ENCODE measurements around the gene NRCAM. TPM values are rescaled to one million over a fixed set of nuclear protein-coding genes. Genes with fewer than 3 reads are reported as not detected.

The NRCAM gene
- total RNA-seq, 1 experiment from 2014 or later, result 45.7 TPM

DNA sequence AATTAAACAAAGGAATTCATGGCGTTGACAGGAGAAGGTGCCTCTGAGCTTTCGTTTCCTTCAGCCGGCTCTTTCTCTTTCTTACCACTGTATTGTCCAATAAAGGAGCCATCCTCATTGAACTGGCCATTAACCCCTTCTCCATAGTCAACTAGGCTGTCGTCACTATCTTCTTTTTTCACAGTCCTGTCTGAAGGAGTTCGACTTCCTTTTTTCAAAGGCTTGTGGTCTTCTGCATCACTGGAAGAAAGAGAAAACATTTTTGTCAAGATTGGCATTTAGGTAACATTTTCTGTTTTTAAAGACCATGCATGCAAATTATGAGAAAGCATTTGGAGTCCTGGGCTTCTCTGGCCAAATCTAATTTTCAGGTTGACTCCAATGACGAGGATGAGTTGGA is 306.3 kb downstream of the NRCAM start:
- no peaks in the 10 kb centered on the region for H3K9me3 ChIP-seq (ENCODE audit: low read depth, low read length, poor library complexity, severe bottlenecking)
- no peaks in the 10 kb centered on the region for H3K27me3 ChIP-seq (replicated peaks; ENCODE audit: insufficient read depth, low read depth, low read length, poor library complexity)
- H3K36me3 ChIP-seq (ENCODE audit: insufficient read depth, low read length, poor library complexity, severe bottlenecking), result no peaks in the 10 kb centered on the region
- ChIA-PET CTCF (no interaction called here), POLR2A (ENCODE audit: low non-redundant PET) (no interaction called here)
- DNase-seq (ENCODE audit: low spot score), result no peak
- intact Hi-C loops (cut with micrococcal nuclease; ENCODE audit: unreplicated experiment), result loop anchor here (5.0 to 10.0 kb wide), 3 partner anchors 38 to 405 kb away; partner anchors contain the start of gene CBLL1
- H3K4me3 ChIP-seq (ENCODE audit: low read depth, low read length, poor library complexity, severe bottlenecking), result no peak overlapping the region
- TF ChIP-seq EZH2 (IDR thresholded peaks at IDR 0.05; ENCODE audit: borderline replicate concordance, low read depth, low read length, poor library complexity, severe bottlenecking), result no peak
- TF ChIP-seq, protein P1, sequence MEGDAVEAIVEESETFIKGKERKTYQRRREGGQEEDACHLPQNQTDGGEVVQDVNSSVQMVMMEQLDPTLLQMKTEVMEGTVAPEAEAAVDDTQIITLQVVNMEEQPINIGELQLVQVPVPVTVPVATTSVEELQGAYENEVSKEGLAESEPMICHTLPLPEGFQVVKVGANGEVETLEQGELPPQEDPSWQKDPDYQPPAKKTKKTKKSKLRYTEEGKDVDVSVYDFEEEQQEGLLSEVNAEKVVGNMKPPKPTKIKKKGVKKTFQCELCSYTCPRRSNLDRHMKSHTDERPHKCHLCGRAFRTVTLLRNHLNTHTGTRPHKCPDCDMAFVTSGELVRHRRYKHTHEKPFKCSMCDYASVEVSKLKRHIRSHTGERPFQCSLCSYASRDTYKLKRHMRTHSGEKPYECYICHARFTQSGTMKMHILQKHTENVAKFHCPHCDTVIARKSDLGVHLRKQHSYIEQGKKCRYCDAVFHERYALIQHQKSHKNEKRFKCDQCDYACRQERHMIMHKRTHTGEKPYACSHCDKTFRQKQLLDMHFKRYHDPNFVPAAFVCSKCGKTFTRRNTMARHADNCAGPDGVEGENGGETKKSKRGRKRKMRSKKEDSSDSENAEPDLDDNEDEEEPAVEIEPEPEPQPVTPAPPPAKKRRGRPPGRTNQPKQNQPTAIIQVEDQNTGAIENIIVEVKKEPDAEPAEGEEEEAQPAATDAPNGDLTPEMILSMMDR (conservative IDR thresholded peaks at IDR 0.05; ENCODE audit: low read depth, low read length), result no peak
- no peak overlapping the region for H3K27ac ChIP-seq (ENCODE audit: low read depth, low read length, poor library complexity, severe bottlenecking)
- H3K4me1 ChIP-seq (ENCODE audit: insufficient read depth, low read length, poor library complexity, severe bottlenecking), result no peaks in the 10 kb centered on the region
- BruUV-seq (replicated peaks), result no TSS peak

GRCh38 chr7:108149119-108149518 is 307.1 kb downstream of the NRCAM start:
- Histone ChIP-seq H3K27me3 (replicated peaks; ENCODE audit: insufficient read depth, low read depth, low read length, poor library complexity) (no peaks in the 10 kb centered on the region), H3K9me3 (ENCODE audit: low read depth, low read length, poor library complexity, severe bottlenecking) (no peaks in the 10 kb centered on the region), H3K27ac (ENCODE audit: low read depth, low read length, poor library complexity, severe bottlenecking) (no peak overlapping the region), H3K36me3 (ENCODE audit: insufficient read depth, low read length, poor library complexity, severe bottlenecking) (no peaks in the 10 kb centered on the region), H3K4me3 (ENCODE audit: low read depth, low read length, poor library complexity, severe bottlenecking) (no peak overlapping the region), H3K4me1 (ENCODE audit: insufficient read depth, low read length, poor library complexity, severe bottlenecking) (no peaks in the 10 kb centered on the region)
- ChIA-PET POLR2A (ENCODE audit: low non-redundant PET) (no interaction called here), CTCF (no interaction called here)
- TF ChIP-seq, protein P1 (conservative IDR thresholded peaks at IDR 0.05; ENCODE audit: low read depth, low read length), result no peak
- TF ChIP-seq EZH2 (IDR thresholded peaks at IDR 0.05; ENCODE audit: borderline replicate concordance, low read depth, low read length, poor library complexity, severe bottlenecking), result no peak
- no peak for DNase-seq (ENCODE audit: low spot score)
- no TSS peak for BruUV-seq (replicated peaks)
- intact Hi-C loops (cut with micrococcal nuclease; ENCODE audit: unreplicated experiment), result loop anchor here (5.0 to 10.0 kb wide), 3 partner anchors 37 to 404 kb away; partner anchors contain the start of gene CBLL1

- TF ChIP-seq EZH2 (IDR thresholded peaks at IDR 0.05; ENCODE audit: borderline replicate concordance, low read depth, low read length, poor library complexity, severe bottlenecking), result no peak
- TF ChIP-seq, protein P1 (conservative IDR thresholded peaks at IDR 0.05; ENCODE audit: low read depth, low read length), result no peak
- Histone ChIP-seq H3K27me3 (replicated peaks; ENCODE audit: insufficient read depth, low read depth, low read length, poor library complexity) (no peaks in the 10 kb centered on the region), H3K36me3 (ENCODE audit: insufficient read depth, low read length, poor library complexity, severe bottlenecking) (no peaks in the 10 kb centered on the region), H3K4me1 (ENCODE audit: insufficient read depth, low read length, poor library complexity, severe bottlenecking) (no peaks in the 10 kb centered on the region), H3K4me3 (ENCODE audit: low read depth, low read length, poor library complexity, severe bottlenecking) (no peak overlapping the region), H3K27ac (ENCODE audit: low read depth, low read length, poor library complexity, severe bottlenecking) (no peak overlapping the region), H3K9me3 (ENCODE audit: low read depth, low read length, poor library complexity, severe bottlenecking) (no peaks in the 10 kb centered on the region)
- POLR2A ChIA-PET (ENCODE audit: low non-redundant PET), result no interaction called here
- CTCF ChIA-PET, result interaction anchor here (0.6 kb wide), 1 partner anchor 38 kb away, joined by 3 read pairs; no protein-coding TSS in a partner anchor
- no TSS peak for BruUV-seq (replicated peaks)
- intact Hi-C loops (cut with micrococcal nuclease; ENCODE audit: unreplicated experiment), result loop anchor here (5.0 to 10.0 kb wide), 3 partner anchors 35 to 402 kb away; partner anchors contain the start of gene CBLL1
- DNase-seq (ENCODE audit: low spot score), result no peak
Observed at GRCh38 chr7:108147031-108147563, 309.1 kb downstream of the NRCAM start.

All from A673 (cell line).